Measurements from ENCODE around the gene PYM1.

DNA sequence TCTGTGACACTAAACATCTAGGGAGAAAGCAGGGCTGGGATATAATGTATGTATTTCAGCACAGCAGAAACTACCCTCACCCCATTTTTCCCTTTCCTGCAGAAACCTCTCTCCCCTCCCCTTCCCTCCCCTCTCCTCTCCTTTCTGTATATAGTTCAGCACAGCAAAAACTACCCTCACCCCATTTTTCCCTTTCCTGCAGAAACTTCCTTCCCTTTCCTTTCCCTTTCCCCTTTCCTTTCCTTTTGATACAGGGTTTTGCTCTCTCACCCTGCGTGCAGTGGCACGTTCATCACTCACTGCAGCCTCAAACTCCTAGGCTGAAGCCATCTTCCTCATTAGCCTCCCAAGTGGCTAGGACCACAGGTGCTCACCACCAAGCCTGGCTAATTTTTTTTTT lies 36.1 kb upstream of the PYM1 start:
- TF ChIP-seq, protein P1, sequence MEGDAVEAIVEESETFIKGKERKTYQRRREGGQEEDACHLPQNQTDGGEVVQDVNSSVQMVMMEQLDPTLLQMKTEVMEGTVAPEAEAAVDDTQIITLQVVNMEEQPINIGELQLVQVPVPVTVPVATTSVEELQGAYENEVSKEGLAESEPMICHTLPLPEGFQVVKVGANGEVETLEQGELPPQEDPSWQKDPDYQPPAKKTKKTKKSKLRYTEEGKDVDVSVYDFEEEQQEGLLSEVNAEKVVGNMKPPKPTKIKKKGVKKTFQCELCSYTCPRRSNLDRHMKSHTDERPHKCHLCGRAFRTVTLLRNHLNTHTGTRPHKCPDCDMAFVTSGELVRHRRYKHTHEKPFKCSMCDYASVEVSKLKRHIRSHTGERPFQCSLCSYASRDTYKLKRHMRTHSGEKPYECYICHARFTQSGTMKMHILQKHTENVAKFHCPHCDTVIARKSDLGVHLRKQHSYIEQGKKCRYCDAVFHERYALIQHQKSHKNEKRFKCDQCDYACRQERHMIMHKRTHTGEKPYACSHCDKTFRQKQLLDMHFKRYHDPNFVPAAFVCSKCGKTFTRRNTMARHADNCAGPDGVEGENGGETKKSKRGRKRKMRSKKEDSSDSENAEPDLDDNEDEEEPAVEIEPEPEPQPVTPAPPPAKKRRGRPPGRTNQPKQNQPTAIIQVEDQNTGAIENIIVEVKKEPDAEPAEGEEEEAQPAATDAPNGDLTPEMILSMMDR (IDR thresholded peaks at IDR 0.05; ENCODE audit: insufficient read depth, low read length, poor library complexity, severe bottlenecking) = no peak
- TF ChIP-seq EZH2phosphoT487 (conservative IDR thresholded peaks at IDR 0.05; ENCODE audit: low read length) = no peak

Measured in SU-DHL-6 (cell line).